H9 (cell line): ENCODE measurements around the gene FAM13C. TPM values are rescaled to one million over a fixed set of nuclear protein-coding genes. Genes with fewer than 3 reads are reported as not detected.

Experiments
- DNase-seq: peaks from one replicate; pipeline ENCODE4 v3.0.0-alpha.2; 2017
- H2AFZ ChIP-seq: one replicate; pipeline ENCODE4 v1.6.1; 2013; ENCODE audit warnings: mild to moderate bottlenecking, low read length, control low read depth, moderate library complexity
- H2AK5ac ChIP-seq: 2 replicates; pipeline ENCODE4 v1.6.1; 2013; ENCODE audit warnings: low read length, control low read depth, mixed read lengths; ENCODE audit not compliant: insufficient read length
- H2BK120ac ChIP-seq: one replicate; pipeline ENCODE4 v1.6.1; 2013; ENCODE audit warnings: low read depth, mild to moderate bottlenecking, low read length, control low read depth, inconsistent platforms; ENCODE audit not compliant: poor library complexity, severe bottlenecking
- H2BK12ac ChIP-seq: 2 replicates; pipeline ENCODE4 v1.6.1; 2013; ENCODE audit warnings: low read length, control low read depth, mixed read lengths, low read depth; ENCODE audit not compliant: insufficient read length
- H2BK15ac ChIP-seq: 2 replicates; pipeline ENCODE4 v1.6.1; 2013; ENCODE audit warnings: low read depth, low read length, control low read depth
- H2BK20ac ChIP-seq: one replicate; pipeline ENCODE4 v1.6.1; 2013; ENCODE audit warnings: low read depth, mild to moderate bottlenecking, low read length, control low read depth, inconsistent platforms; ENCODE audit not compliant: poor library complexity, severe bottlenecking
- H2BK5ac ChIP-seq: 2 replicates; pipeline ENCODE4 v1.6.1; 2013; ENCODE audit warnings: low read length, control low read depth, mixed read lengths; ENCODE audit not compliant: insufficient read length
- H3K14ac ChIP-seq: 2 replicates; pipeline ENCODE4 v1.6.1; 2013; ENCODE audit warnings: low read length, control low read depth; ENCODE audit not compliant: insufficient read depth
- H3K18ac ChIP-seq: 2 replicates; pipeline ENCODE4 v1.6.1; 2013; ENCODE audit warnings: low read depth, mild to moderate bottlenecking, mixed read lengths, low read length, control low read depth; ENCODE audit not compliant: insufficient read length
- H3K23ac ChIP-seq: 2 replicates; pipeline ENCODE4 v1.6.1; 2013; ENCODE audit warnings: low read length, control low read depth, mixed read lengths, low read depth; ENCODE audit not compliant: insufficient read length
- H3K23me2 ChIP-seq: 2 replicates; pipeline ENCODE4 v1.6.1; 2013; ENCODE audit warnings: low read depth, mild to moderate bottlenecking, mixed read lengths, low read length, control low read depth; ENCODE audit not compliant: insufficient read length, poor library complexity, severe bottlenecking
- H3K27ac ChIP-seq: 2 replicates; pipeline ENCODE4 v1.5.1; 2013; ENCODE audit warnings: low read length, control low read depth, mixed read lengths, low read depth; ENCODE audit not compliant: insufficient read length
- H3K27me3 ChIP-seq: 2 replicates; pipeline ENCODE4 v1.6.1; 2013; ENCODE audit warnings: low read length, control low read depth, inconsistent platforms; ENCODE audit not compliant: insufficient read depth
- H3K4ac ChIP-seq: 2 replicates; pipeline ENCODE4 v1.6.1; 2013; ENCODE audit warnings: low read depth, mild to moderate bottlenecking, control low read depth, inconsistent platforms, low read length, moderate library complexity
- H3K4me1 ChIP-seq: 2 replicates; pipeline ENCODE4 v1.6.1; 2013; ENCODE audit warnings: low read length, control low read depth, inconsistent platforms; ENCODE audit not compliant: insufficient read depth
- H3K4me2 ChIP-seq: 2 replicates; pipeline ENCODE4 v1.6.1; 2013; ENCODE audit warnings: low read length, control low read depth, mixed read lengths; ENCODE audit not compliant: insufficient read length, insufficient read depth
- H3K56ac ChIP-seq: 2 replicates; pipeline ENCODE4 v1.6.1; 2013; ENCODE audit warnings: low read depth, mild to moderate bottlenecking, mixed read lengths, low read length, control low read depth; ENCODE audit not compliant: insufficient read length
- H3K79me1 ChIP-seq: 2 replicates; pipeline ENCODE4 v1.6.1; 2013; ENCODE audit warnings: low read depth, mild to moderate bottlenecking, moderate library complexity, low read length, control low read depth, inconsistent platforms; ENCODE audit not compliant: insufficient read depth, poor library complexity, severe bottlenecking
- H3K79me2 ChIP-seq: 2 replicates; pipeline ENCODE4 v1.6.1; 2013; ENCODE audit warnings: low read length, control low read depth, inconsistent platforms; ENCODE audit not compliant: insufficient read depth
- H3K9ac ChIP-seq: 2 replicates; pipeline ENCODE4 v1.6.1; 2013; ENCODE audit warnings: low read length, control low read depth, mixed read lengths; ENCODE audit not compliant: insufficient read length; ENCODE audit errors: extremely low read depth
- H3K9me3 ChIP-seq: one replicate; pipeline ENCODE4 v1.6.1; 2013; ENCODE audit warnings: low read depth, low read length, inconsistent platforms; ENCODE audit not compliant: control insufficient read depth
- H3T11ph ChIP-seq: one replicate; pipeline ENCODE4 v1.6.1; 2013; ENCODE audit warnings: mild to moderate bottlenecking, low read length, control low read depth, inconsistent platforms
- H4K20me1 ChIP-seq: one replicate; pipeline ENCODE4 v1.6.1; 2013; ENCODE audit not compliant: control insufficient read depth, insufficient read length, insufficient read depth
- H4K5ac ChIP-seq: 2 replicates; pipeline ENCODE4 v1.6.1; 2013; ENCODE audit warnings: low read depth, mild to moderate bottlenecking, mixed read lengths, low read length, control low read depth; ENCODE audit not compliant: insufficient read length
- H4K8ac ChIP-seq: replicated peaks from 2 replicates; pipeline ENCODE4 v1.6.1; 2013; ENCODE audit warnings: low read length, control low read depth, mixed read lengths, low read depth; ENCODE audit not compliant: insufficient read length
- H4K91ac ChIP-seq: 2 replicates; pipeline ENCODE4 v1.6.1; 2013; ENCODE audit warnings: low read depth, mild to moderate bottlenecking, moderate library complexity, mixed read lengths, low read length, control low read depth; ENCODE audit not compliant: insufficient read length
- H3K27ac Mint-ChIP-seq, 3 experiments: 2 replicates in 2 of 3; 3 replicates in 1 of 3; pipeline ENCODE4 v1.8.0; 2020 to 2021; ENCODE audit warnings: mixed read lengths in 3 of 3, mild to moderate bottlenecking in 1 of 3, moderate library complexity in 1 of 3
- H3K27me3 Mint-ChIP-seq: 2 replicates; pipeline ENCODE4 v1.8.0; 2021; ENCODE audit warnings: low read depth, mild to moderate bottlenecking, moderate library complexity, mixed read lengths
- H3K36me3 Mint-ChIP-seq, 3 experiments: 2 replicates in 2 of 3; 3 replicates in 1 of 3; pipeline ENCODE4 v1.8.0; 2020 to 2021; ENCODE audit warnings: low read depth in 3 of 3, mixed read lengths in 3 of 3; ENCODE audit not compliant: insufficient read depth in 1 of 3
- H3K4me1 Mint-ChIP-seq, 2 experiments: 2 replicates each; pipeline ENCODE4 v1.8.0; 2020; ENCODE audit warnings: mixed read lengths in 2 of 2
- H3K4me3 Mint-ChIP-seq, 2 experiments: 2 replicates in 1 of 2; 3 replicates in 1 of 2; pipeline ENCODE4 v1.8.0; 2020 to 2021; ENCODE audit warnings: mild to moderate bottlenecking in 2 of 2, mixed read lengths in 2 of 2, moderate library complexity in 1 of 2
- H3K9me3 Mint-ChIP-seq, 2 experiments: 2 replicates in 1 of 2; 3 replicates in 1 of 2; pipeline ENCODE4 v1.8.0; 2020; ENCODE audit warnings: mild to moderate bottlenecking in 2 of 2, mixed read lengths in 2 of 2, moderate library complexity in 1 of 2
- total RNA-seq: library from RNA; stranded (reverse); gene quantifications from 2 replicates; pipeline ENCODE4 v1.2.1, GENCODE V29; 2021
- TF ChIP-seq, protein P1 (sequence below): fragments of 200-600 bp; sonication (generic); conservative IDR thresholded peaks from 3 replicates; pipeline ENCODE4 v1.8.0; 2021; ENCODE audit warnings: antibody characterized with exemption, mild to moderate bottlenecking

Gene FAM13C
- total RNA-seq, 1 experiment from 2014 or later: 0.31 TPM

DNA sequence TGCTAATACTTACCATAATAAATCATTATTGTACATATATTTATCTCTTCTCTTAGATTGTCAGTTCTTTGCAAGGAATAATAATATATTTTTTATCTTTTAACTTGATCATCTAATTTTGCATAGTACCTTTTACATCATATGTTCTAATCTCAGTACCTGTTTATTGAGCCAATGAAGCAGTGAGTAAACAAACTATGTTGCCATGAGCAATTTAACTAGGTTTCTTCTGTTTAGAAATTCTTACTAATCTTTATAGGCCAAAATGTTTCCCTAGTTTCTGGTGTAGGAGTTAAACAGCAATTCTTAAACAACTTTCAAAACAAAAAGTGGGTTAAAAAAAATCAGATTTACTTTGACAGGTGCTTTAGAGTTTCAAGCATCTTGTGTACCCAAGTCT is 124.6 kb downstream of the FAM13C start:
- Mint-ChIP-seq H3K27ac (no peak overlapping the region), H3K4me3 (no peak overlapping the region), H3K4me1 (no peaks in the 10 kb centered on the region), H3K9me3 (peaks cover 0 to 3% of the 10 kb centered on the region in 2 experiments; a peak in 1 of 5 replicates), H3K36me3 (no peaks in the 10 kb centered on the region), H3K27me3 (no peaks in the 10 kb centered on the region)
- Histone ChIP-seq H3K9ac (no peak overlapping the region), H4K20me1 (no peaks in the 10 kb centered on the region), H3K14ac (no peak overlapping the region), H3K4ac (no peak overlapping the region), H3K18ac (no peak overlapping the region), H3T11ph (no peak overlapping the region), H3K27ac (no peak overlapping the region), H4K91ac (no peak overlapping the region), H4K8ac (no peak overlapping the region), H2BK12ac (no peak overlapping the region), H3K27me3 (no peaks in the 10 kb centered on the region), H3K56ac (no peak overlapping the region), H2AK5ac (no peak overlapping the region), H3K4me2 (no peak overlapping the region), H2BK120ac (no peak overlapping the region), H2AFZ (no peak overlapping the region), H2BK20ac (no peak overlapping the region), H2BK5ac (no peak overlapping the region), H2BK15ac (no peak overlapping the region), H3K9me3 (no peaks in the 10 kb centered on the region), H3K4me1 (no peaks in the 10 kb centered on the region), H3K23me2 (no peaks in the 10 kb centered on the region), H4K5ac (no peak overlapping the region), H3K79me1 (no peaks in the 10 kb centered on the region), H3K23ac (no peak overlapping the region), H3K79me2 (no peaks in the 10 kb centered on the region)
- TF ChIP-seq, protein P1, sequence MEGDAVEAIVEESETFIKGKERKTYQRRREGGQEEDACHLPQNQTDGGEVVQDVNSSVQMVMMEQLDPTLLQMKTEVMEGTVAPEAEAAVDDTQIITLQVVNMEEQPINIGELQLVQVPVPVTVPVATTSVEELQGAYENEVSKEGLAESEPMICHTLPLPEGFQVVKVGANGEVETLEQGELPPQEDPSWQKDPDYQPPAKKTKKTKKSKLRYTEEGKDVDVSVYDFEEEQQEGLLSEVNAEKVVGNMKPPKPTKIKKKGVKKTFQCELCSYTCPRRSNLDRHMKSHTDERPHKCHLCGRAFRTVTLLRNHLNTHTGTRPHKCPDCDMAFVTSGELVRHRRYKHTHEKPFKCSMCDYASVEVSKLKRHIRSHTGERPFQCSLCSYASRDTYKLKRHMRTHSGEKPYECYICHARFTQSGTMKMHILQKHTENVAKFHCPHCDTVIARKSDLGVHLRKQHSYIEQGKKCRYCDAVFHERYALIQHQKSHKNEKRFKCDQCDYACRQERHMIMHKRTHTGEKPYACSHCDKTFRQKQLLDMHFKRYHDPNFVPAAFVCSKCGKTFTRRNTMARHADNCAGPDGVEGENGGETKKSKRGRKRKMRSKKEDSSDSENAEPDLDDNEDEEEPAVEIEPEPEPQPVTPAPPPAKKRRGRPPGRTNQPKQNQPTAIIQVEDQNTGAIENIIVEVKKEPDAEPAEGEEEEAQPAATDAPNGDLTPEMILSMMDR: no peak
- no peak for DNase-seq
